Measurements from ENCODE around the gene DRAP1.

- TF ChIP-seq CTCF (IDR thresholded peaks at IDR 0.05) = no peak
- TF ChIP-seq POLR2A (IDR thresholded peaks at IDR 0.05) = no peak
Observed at GRCh38 chr11:65885808-65886536, 33.3 kb upstream of the DRAP1 start.

Measured in thyroid gland (tissue), 4 donors.